Mammary epithelial cell (primary cell): ENCODE data around the gene COMMD1.

Source experiments
- EZH2 ChIP-seq: IDR thresholded peaks from 2 replicates; pipeline ENCODE4 v1.6.1; 2012; ENCODE audit warnings: low read length, inconsistent platforms, borderline replicate concordance
- TF ChIP-seq, protein P1 (sequence below), 2 donors: IDR thresholded peaks in 1 of 2; conservative IDR thresholded peaks in 1 of 2; 2 replicates each; pipeline ENCODE4 v1.5.1; 2011 to 2012; ENCODE audit warnings: inconsistent platforms in 2 of 2, low read length in 2 of 2, mild to moderate bottlenecking in 2 of 2, control low read depth in 1 of 2, low read depth in 1 of 2; ENCODE audit not compliant: insufficient read depth in 1 of 2; ENCODE audit errors: extremely low read depth in 1 of 2

DNA sequence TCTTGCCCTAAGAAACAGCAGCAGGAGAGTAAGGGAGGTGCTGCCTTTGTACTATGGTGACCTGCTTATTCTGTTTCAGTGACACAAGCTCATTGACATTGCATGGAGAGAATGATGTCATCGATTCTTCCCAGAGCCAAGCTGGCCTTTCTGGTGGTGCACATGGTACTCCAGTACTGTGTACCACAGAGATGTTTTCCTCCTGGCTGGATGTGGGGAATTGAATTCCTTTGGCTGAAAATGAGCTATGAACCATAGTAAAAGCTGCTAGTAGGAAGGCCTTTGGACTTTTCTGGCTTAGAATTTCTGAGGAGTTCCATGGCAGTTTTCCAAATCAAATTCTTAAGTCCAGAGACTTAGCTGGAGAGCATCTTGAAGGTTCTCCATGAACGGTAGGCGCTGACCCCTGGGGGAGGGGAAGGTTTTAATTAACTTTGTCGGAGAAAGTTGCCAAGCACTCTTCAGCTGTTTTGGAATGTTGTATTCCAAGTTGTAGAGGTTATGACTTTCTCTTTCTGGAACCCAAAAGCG, 273.3 kb downstream of the COMMD1 start:
- TF ChIP-seq, protein P1, sequence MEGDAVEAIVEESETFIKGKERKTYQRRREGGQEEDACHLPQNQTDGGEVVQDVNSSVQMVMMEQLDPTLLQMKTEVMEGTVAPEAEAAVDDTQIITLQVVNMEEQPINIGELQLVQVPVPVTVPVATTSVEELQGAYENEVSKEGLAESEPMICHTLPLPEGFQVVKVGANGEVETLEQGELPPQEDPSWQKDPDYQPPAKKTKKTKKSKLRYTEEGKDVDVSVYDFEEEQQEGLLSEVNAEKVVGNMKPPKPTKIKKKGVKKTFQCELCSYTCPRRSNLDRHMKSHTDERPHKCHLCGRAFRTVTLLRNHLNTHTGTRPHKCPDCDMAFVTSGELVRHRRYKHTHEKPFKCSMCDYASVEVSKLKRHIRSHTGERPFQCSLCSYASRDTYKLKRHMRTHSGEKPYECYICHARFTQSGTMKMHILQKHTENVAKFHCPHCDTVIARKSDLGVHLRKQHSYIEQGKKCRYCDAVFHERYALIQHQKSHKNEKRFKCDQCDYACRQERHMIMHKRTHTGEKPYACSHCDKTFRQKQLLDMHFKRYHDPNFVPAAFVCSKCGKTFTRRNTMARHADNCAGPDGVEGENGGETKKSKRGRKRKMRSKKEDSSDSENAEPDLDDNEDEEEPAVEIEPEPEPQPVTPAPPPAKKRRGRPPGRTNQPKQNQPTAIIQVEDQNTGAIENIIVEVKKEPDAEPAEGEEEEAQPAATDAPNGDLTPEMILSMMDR (conservative IDR thresholded peaks at IDR 0.05 in 1 of 2, IDR thresholded peaks at IDR 0.05 in 1 of 2; ENCODE audit: extremely low read depth in 1 of 2, insufficient read depth in 1 of 2, low read depth in 1 of 2, low read length in 2 of 2), result no peak
- no peak for TF ChIP-seq EZH2
